GM12872 (cell line): Measurements from ENCODE around the gene LIMS2.

Experiments used
- CTCF ChIP-seq: IDR thresholded peaks from 3 replicates; pipeline ENCODE4 v1.5.1; 2011; ENCODE audit warnings: low read depth, mild to moderate bottlenecking, low read length, moderate library complexity; ENCODE audit not compliant: insufficient read depth

The LIMS2 gene

DNA sequence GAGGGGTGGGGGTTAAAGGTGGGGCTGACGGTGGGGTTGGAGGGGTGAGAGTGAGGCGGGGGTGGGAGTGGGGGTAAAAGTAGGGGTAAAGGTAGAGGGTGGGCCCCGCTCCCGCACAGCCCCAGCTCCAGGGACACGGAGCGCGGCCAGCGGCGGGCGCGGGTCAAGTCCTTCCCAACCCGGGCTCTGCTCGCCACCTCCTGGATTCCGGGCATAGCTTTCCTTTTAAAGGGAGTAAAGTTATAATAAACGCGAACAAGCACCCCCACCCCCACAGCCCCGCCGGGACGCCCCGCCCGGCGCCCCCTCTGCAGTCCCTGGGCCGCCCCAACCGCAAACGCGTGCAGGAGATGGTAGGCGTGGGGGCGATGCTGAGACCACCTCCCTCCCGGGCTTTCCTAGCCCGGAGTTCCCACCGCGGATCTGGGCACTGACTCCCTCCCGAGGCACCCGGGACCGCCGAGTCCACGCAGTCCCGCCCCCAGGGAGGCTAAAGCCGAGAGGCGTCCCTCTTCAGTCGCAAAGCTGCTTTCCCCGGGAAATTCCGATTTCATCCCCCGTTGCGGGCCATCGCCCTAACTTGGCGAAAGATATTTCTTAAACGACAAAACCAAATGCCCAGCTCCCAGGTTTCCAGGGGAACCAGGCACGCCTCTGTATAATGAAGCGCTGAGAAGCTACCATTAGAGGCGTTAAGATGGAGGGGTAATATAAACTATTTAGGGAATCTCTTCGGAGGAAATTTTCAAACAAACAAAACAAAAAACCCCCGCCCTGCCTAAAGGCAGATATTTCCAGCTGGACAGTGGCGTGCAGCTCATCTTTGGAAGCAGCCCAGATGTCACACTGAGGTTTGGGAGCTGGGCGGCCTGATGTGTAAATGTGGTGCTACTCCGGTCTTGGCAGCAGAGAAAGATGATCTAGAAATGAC, at the start of gene LIMS2:
Gene LIMS2 (minus strand): TSS at position 200 of the 931 bp plus-strand sequence. CDS start 506 bp downstream, outside the sequence.
- no peak for TF ChIP-seq CTCF

DNA sequence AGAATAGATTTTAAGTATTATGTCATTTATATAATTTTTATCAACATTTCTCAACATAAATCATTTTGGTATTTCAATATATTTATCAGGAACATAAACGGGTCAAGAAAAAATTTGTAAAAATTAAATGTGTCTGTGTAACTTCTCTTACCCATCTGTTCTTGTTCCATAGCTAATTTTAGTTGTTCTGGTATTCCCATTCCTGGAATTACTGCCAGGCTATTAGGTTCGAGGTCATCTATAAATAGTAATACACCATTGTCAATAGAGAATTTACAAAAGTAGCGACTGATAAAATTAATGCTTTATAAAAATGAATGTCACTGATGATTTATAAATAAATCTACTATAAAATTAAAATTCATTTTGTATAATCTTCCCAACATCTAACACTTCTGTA, 47.5 kb upstream of the LIMS2 start:
- TF ChIP-seq CTCF, result no peak

DNA sequence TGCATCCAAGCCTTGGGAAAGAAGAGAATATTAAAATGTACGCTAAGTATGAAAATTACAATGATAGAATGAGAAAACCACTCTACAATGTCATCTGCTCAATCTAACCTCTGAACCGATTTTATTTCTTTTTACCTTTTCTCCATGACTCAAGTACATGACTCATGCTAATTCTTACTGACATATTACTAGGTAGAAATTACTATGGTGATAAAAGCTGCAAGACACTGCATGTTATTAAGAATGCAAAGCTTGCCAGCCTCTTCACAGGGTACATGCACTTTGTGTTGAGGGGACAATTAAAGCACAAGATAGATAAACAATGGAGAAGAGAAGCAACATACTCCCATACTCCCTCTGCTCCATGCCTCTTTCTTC, 46.6 kb upstream of the LIMS2 start:
- TF ChIP-seq CTCF, result no peak

- no peak for TF ChIP-seq CTCF
These were observed 46.1 kb upstream of the LIMS2 start for GRCh38 chr2:127721311-127721977.

DNA sequence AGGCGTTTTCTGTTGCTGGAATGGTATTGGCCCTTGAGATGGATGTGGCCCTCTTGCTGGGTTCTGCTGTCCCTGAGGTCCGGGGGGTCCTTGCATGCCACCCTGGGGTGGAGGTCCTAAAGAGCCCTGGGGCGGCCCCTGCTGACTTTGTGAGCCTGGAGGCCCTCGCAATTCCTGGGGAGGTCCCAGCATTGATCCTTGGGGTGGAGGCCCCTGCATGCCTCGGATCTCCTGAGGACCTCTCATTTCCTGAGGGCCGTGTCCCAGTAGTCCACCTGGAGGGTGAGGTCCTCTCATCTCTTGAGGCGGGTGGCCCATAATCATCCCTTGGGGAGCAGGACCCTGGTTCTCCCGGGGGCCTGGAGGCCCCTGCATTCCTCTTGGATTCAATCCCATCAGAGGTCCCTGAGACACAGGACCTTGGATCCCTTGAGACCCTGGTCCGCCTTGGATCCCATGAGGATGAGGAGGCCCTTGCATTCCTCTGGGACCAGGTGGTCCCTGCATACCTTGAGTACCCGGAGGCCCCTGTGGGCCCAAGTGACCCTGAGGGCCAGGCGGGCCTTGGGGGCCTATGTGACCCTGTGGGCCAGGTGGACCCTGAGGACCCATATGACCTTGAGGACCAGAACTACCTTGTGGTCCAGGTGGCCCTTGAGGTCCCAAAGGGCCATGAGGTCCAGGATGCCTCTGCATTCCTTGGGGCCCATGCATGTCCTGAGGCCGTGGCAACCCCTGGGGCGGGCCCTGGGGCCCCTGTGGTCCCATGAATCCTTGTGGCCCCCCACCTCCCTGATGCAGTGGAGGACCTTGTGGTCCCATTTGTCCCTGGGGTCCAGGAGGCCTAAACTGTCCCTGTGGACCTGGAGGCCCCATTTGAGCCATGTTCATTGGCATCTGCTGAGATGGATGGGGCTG, 44.2 kb upstream of the LIMS2 start:
- TF ChIP-seq CTCF, result no peak

DNA sequence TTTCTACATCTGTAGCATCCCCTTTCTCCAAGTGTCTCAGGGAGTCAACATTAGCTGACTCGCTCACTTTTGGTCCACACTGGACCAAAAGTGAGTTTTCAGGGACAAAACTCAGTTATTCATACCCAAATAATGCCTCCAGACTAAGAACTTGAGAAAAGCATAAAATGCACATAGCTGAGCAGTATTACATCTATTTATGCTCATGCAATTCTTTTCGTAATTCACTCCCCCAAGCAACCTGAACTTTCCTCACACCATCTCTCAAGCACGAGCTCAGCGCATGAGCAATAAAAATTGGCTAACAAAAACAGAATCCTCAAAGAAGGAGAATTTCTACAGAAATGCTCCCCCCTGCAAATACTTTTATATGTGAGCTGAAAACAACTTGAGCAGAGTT, 42.9 kb upstream of the LIMS2 start:
- TF ChIP-seq CTCF, result no peak
